HTR-8/SVneo (cell line): Measurements from ENCODE around the gene IL24.

ENCODE experiments used
- DNase-seq: peaks from one replicate; pipeline ENCODE4 v3.0.0; 2011; ENCODE audit warnings: low spot score, mixed read lengths; ENCODE audit not compliant: insufficient read length
- FAIRE-seq: peaks from 2 replicates; lab custom pipeline; 2011; peaks lifted over from hg19 to GRCh38; lab: Jason Lieb, UNC

IL24 gene

GRCh38 chr1:206900149-206900548 is 2.9 kb downstream of the IL24 start:
- DNase-seq (no peak), FAIRE-seq (no peak)

- no peak for FAIRE-seq
Observed at GRCh38 chr1:206901944-206902343, 4.7 kb downstream of the IL24 start.

GRCh38 chr1:206902702-206903101 is 5.5 kb downstream of the IL24 start:
- DNase-seq (no peak), FAIRE-seq (no peak)

More at GRCh38 chr1:206901944-206902343, 4.7 kb downstream of the IL24 start:
- DNase-seq = no peak

GRCh38 chr1:206903687-206904086 is 6.4 kb downstream of the IL24 start:
- FAIRE-seq (no peak), DNase-seq (no peak)

GRCh38 chr1:206904423-206905142 is 7.3 kb downstream of the IL24 start:
- DNase-seq (no peak), FAIRE-seq (no peak)

- DNase-seq (peak; percentile 83), FAIRE-seq (peak; percentile 54)
Observed at GRCh38 chr1:206905295-206906164, 8.3 kb downstream of the IL24 start.

- FAIRE-seq (no peak), DNase-seq (no peak)
Observed at GRCh38 chr1:206907304-206907991, 10.2 kb downstream of the IL24 start.

- DNase-seq = no peak
- FAIRE-seq = no peak
Observed at GRCh38 chr1:206908038-206908437, 10.8 kb downstream of the IL24 start.

GRCh38 chr1:206909161-206909882 is 12.1 kb downstream of the IL24 start:
- DNase-seq (peak; percentile 36), FAIRE-seq (no peak)

GRCh38 chr1:206909883-206910318 is 12.7 kb downstream of the IL24 start:
- no peak for DNase-seq
- FAIRE-seq = no peak

- no peak for FAIRE-seq
- peak; percentile 72 for DNase-seq
Observed at GRCh38 chr1:206911064-206911663, 13.9 kb downstream of the IL24 start.

GRCh38 chr1:206912445-206913095 is 15.3 kb downstream of the IL24 start:
- FAIRE-seq (no peak), DNase-seq (peak; percentile 75)

GRCh38 chr1:206913766-206914537 is 16.7 kb downstream of the IL24 start:
- FAIRE-seq = no peak

GRCh38 chr1:206915030-206915735 is 17.9 kb downstream of the IL24 start:
- FAIRE-seq (no peak), DNase-seq (no peak)

More at GRCh38 chr1:206913766-206914537, 16.7 kb downstream of the IL24 start:
- no peak for DNase-seq

GRCh38 chr1:206916000-206916709 is 18.9 kb downstream of the IL24 start:
- DNase-seq (no peak), FAIRE-seq (no peak)

GRCh38 chr1:206918076-206918475 is 20.8 kb downstream of the IL24 start:
- FAIRE-seq (no peak), DNase-seq (no peak)

- FAIRE-seq (no peak), DNase-seq (no peak)
Observed at GRCh38 chr1:206921772-206922265, 24.6 kb downstream of the IL24 start, which contains the start of gene FCMR. FCMR (minus strand) TSS chr1:206921941; CDS start chr1:206921854, 87 bp downstream.
